Ovary (tissue), 9 donors: Measurements from ENCODE around the gene PGK1. TPM values are rescaled to one million over a fixed set of nuclear protein-coding genes. Genes with fewer than 3 reads are reported as not detected.

Experiments
- DNase-seq, 5 donors: peaks; one replicate each; pipeline ENCODE4 v3.0.0-alpha.2; 2019 to 2020
- H3K27ac ChIP-seq, 2 donors: fragments of 200-600 bp; one replicate each; pipeline versions ENCODE4 v1.5.1 to v1.8.0; 2019 to 2022
- H3K27me3 ChIP-seq: fragments of 200-600 bp; one replicate; pipeline ENCODE4 v1.8.0; 2022
- H3K36me3 ChIP-seq: fragments of 200-600 bp; sonication (generic); one replicate; pipeline ENCODE4 v1.5.1; 2019
- H3K4me1 ChIP-seq: one replicate; pipeline ENCODE4 v1.8.1; 2013; ENCODE audit warnings: mild to moderate bottlenecking, moderate library complexity; ENCODE audit not compliant: insufficient read depth
- H3K4me3 ChIP-seq: fragments of 200-600 bp; sonication (generic); one replicate; pipeline ENCODE4 v1.5.1; 2017
- H3K9me3 ChIP-seq, 2 donors: fragments of 200-600 bp in 1 of 2; sonication (generic) in 1 of 2; one replicate each; pipeline versions ENCODE4 v1.5.1 to v1.8.1; 2013 to 2019; ENCODE audit warnings: mild to moderate bottlenecking in 1 of 2, moderate library complexity in 1 of 2
- CTCF ChIP-seq, 3 donors: fragments of 450-650 bp in 2 of 3; fragments of 200-600 bp in 1 of 3; IDR thresholded peaks; one replicate each; pipeline versions ENCODE4 v1.5.1 to v1.8.0; 2016 to 2022; ENCODE audit warnings: antibody characterized with exemption in 3 of 3, mild to moderate bottlenecking in 1 of 3
- EP300 ChIP-seq: sonication (generic); formaldehyde crosslinking; IDR thresholded peaks from one replicate; pipeline ENCODE4 v1.6.1; 2017; ENCODE audit warnings: antibody characterized with exemption
- POLR2A ChIP-seq: fragments of 450-650 bp; IDR thresholded peaks from one replicate; pipeline ENCODE4 v1.6.1; 2017; ENCODE audit warnings: antibody characterized with exemption, mild to moderate bottlenecking, moderate library complexity
- WGBS, 3 donors: extraction: QIAGEN DNeasy Blood & Tissue Kit in 1 of 3; methylation state at CpG; one replicate each; pipeline versions ENCODE4 v1.1.5 to v1.1.7; 2013 to 2017; 5-methylcytosine and 5-hydroxymethylcytosine counted together
- intact Hi-C, 4 donors: fragments of 100-400 bp; cut with DNase I; formaldehyde crosslinking; loops; one replicate each; pipeline versions ENCODE4 v1.11.0 to v1.15.1; 2022 to 2023
- polyA plus RNA-seq, 2 donors: library from polyadenylated mRNA; stranded (reverse); fragments of 200-250 nt in 1 of 2; fragments of 350-450 nt in 1 of 2; fragmentation: Illumina TruSeq in 1 of 2; extraction: RNeasy Lipid Tissue Mini Kit (QIAGEN cat#74804) in 1 of 2; gene quantifications; one replicate each; pipeline ENCODE4 v1.2.3, GENCODE V29; 2013 to 2014
- total RNA-seq, 7 donors: library from RNA; depleted of rRNA in 2 of 7; stranded (reverse); fragments of >200 nt in 2 of 7; fragmentation: NEBNext Ultra II Directional in 3 of 7; extraction: Animal tissue kit (Norgen Biotek cat#: 25700) in 3 of 7; gene quantifications; one replicate each; pipeline versions ENCODE4 v1.1.0 to v1.2.4, GENCODE V29; 2016 to 2023
- donor health status: DM: no; HTN: no; CAD: no; lungs with moderate emphysema.
- donor health status: DM: no; HTN: no; CAD: no.
- donor health status: Bipolar disorder and iron deficiency.
- donor health status: DM: yes; HTN: yes; CAD: no.
- donor health status: DM: no; HTN: no; CAD: no.
- donor health status: DM: yes; HTN: yes; CAD: no.

The PGK1 gene
- total and polyA plus RNA-seq, 9 donors, result 72.5 to 251 (median 132) TPM

GRCh38 chrX:78165425-78165824, 61.4 kb downstream of the PGK1 start:
- no peak for DNase-seq
- TF ChIP-seq EP300, result no peak
- no peak for TF ChIP-seq CTCF (IDR thresholded peaks at IDR 0.05)
- no peak for TF ChIP-seq POLR2A
- WGBS, 3 donors, result 41 to 68% (median 55%) methylated on average over 1 of the region's 1 CpG
- H3K27ac ChIP-seq, result no peak overlapping the region
- intact Hi-C loops, result no loop called here
- no peaks in the 10 kb centered on the region for H3K4me1 ChIP-seq
- no peaks in the 10 kb centered on the region for H3K27me3 ChIP-seq
- H3K36me3 ChIP-seq, result no peaks in the 10 kb centered on the region
- H3K9me3 ChIP-seq, result no peaks in the 10 kb centered on the region
- no peak overlapping the region for H3K4me3 ChIP-seq

GRCh38 chrX:78168065-78168464, 64.0 kb downstream of the PGK1 start:
- no peak for DNase-seq
- intact Hi-C loops, result no loop called here

More at GRCh38 chrX:78168065-78168464, 64.0 kb downstream of the PGK1 start:
- Histone ChIP-seq H3K36me3 (no peaks in the 10 kb centered on the region), H3K27ac (no peak overlapping the region), H3K9me3 (no peaks in the 10 kb centered on the region), H3K4me3 (no peak overlapping the region), H3K27me3 (no peaks in the 10 kb centered on the region), H3K4me1 (no peaks in the 10 kb centered on the region)
- TF ChIP-seq EP300 (no peak), POLR2A (no peak), CTCF (IDR thresholded peaks at IDR 0.05) (no peak)

Other genes with a start within 250 kb of the PGK1 start
- 10 to 100 TPM; 37.7 to 60.8 (median 47.4) TPM for gene MAGT1, start 208.8 kb upstream of the PGK1 start, total RNA-seq
- gene MAGT1, start 208.8 kb upstream of the PGK1 start, polyA plus RNA-seq, result 10 to 100 TPM; 24.4 to 49.9 TPM
- gene COX7B, start 204.8 kb upstream of the PGK1 start, total RNA-seq, result 100 to 1,000 TPM in 6 of 7 donors, 10 to 100 TPM in 1; 99.4 to 301 (median 133) TPM
- gene COX7B, start 204.8 kb upstream of the PGK1 start, polyA plus RNA-seq, result 100 to 1,000 TPM; 229 to 250 TPM
- 10 to 100 TPM in 6 of 7 donors, 1 to 10 TPM in 1; 8.2 to 11.2 (median 10.3) TPM for gene ATP7A, start 193.6 kb upstream of the PGK1 start, total RNA-seq
- gene ATP7A, start 193.6 kb upstream of the PGK1 start, polyA plus RNA-seq, result 1 to 10 TPM; 2.3 to 5.1 TPM
- gene PGAM4, start 134.6 kb upstream of the PGK1 start, total RNA-seq, result 1 to 10 TPM in 1 of 7 donors, not detected in 6; 1.7 TPM
- not detected for gene PGAM4, start 134.6 kb upstream of the PGK1 start, polyA plus RNA-seq
- 10 to 100 TPM; 15.0 to 26.9 (median 18.3) TPM for gene TAF9B, start 35.4 kb downstream of the PGK1 start, total RNA-seq
- gene TAF9B, start 35.4 kb downstream of the PGK1 start, polyA plus RNA-seq, result 10 to 100 TPM; 14.3 to 22.9 TPM
- 1 to 10 TPM in 1 of 7 donors, under 1 TPM in 6; 0.18 to 1.1 (median 0.48) TPM for gene CYSLTR1, start 223.4 kb downstream of the PGK1 start, total RNA-seq
- 1 to 10 TPM in 1 of 2 donors, under 1 TPM in 1; 0.25 to 3.9 TPM for gene CYSLTR1, start 223.4 kb downstream of the PGK1 start, polyA plus RNA-seq